Measurements from ENCODE around the gene ARHGEF28. TPM values are rescaled to one million over a fixed set of nuclear protein-coding genes. Genes with fewer than 3 reads are reported as not detected.
A peak's percentile ranks its signal among the peaks of the same experiment; 100 is the strongest.

ARHGEF28 gene
- total RNA-seq, 2 donors from 2014 or later, result 0.05 TPM; not detected in 1

GRCh38 chr5:73799401-73799972 lies 173.5 kb downstream of the ARHGEF28 start:
- H3K27ac Mint-ChIP-seq, result no peak overlapping the region
- H3K9me3 Mint-ChIP-seq, result no peaks in the 10 kb centered on the region
- H3K36me3 Mint-ChIP-seq, result no peaks in the 10 kb centered on the region
- DNase-seq (ENCODE audit: low spot score in 2 of 2), result no peak
- ATAC-seq, result peak; percentile 47 to 85

- Mint-ChIP-seq H3K27ac (no peak overlapping the region), H3K36me3 (no peaks in the 10 kb centered on the region), H3K9me3 (no peaks in the 10 kb centered on the region)
- no peak for DNase-seq (ENCODE audit: low spot score in 2 of 2)
- ATAC-seq, result no peak
Observed at GRCh38 chr5:73801686-73802085, 175.7 kb downstream of the ARHGEF28 start.

DNA sequence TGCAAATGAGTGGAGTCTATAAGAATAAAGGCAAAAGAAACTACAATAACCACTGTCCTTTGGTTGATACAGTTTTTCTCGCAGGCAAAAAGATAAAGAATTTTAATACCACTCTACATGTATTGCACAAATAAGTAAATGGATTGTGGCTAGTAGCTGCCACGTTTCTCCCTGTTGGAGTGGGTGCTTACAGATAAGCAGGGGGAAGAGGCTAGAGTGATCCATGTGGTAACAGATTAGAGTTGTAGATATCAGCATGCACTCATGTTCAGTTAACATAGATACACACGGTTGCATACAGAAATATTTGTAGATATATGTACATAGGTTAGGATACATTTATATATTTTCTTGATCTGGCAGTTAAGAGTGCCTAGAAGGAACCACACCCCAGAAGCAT lies 179.5 kb downstream of the ARHGEF28 start:
- ATAC-seq (no peak), DNase-seq (ENCODE audit: low spot score in 2 of 2) (no peak)
- Mint-ChIP-seq H3K36me3 (no peaks in the 10 kb centered on the region), H3K27ac (no peak overlapping the region), H3K9me3 (no peaks in the 10 kb centered on the region)

DNA sequence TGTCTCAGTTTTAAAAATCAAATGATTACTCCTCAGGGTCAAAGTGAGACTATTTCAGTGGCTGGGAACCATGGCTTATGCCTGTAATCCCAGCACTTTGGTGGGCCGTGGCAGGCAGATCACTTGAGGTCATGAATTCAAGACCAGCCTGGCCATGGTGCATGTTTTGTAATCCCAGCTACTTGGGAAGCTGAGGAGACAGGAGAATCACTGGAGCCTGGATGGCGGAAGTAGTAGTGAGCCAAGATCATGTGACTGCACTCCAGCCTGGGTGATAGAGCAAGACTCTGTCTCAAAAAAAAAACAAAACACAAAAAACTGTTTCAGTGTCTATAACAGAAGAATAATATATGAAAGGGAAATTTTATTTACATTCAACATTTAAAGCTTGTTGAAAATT lies 182.9 kb downstream of the ARHGEF28 start:
- no peaks in the 10 kb centered on the region for H3K36me3 Mint-ChIP-seq
- ATAC-seq, result no peak
- DNase-seq (ENCODE audit: low spot score in 2 of 2), result no peak
- H3K9me3 Mint-ChIP-seq, result no peaks in the 10 kb centered on the region
- H3K27ac Mint-ChIP-seq, result no peak overlapping the region

- no peak for DNase-seq (ENCODE audit: low spot score in 2 of 2)
- no peaks in the 10 kb centered on the region for H3K36me3 Mint-ChIP-seq
- no peaks in the 10 kb centered on the region for H3K9me3 Mint-ChIP-seq
- H3K27ac Mint-ChIP-seq, result no peak overlapping the region
- no peak for ATAC-seq
Observed at GRCh38 chr5:73810429-73810828, 184.4 kb downstream of the ARHGEF28 start.

DNA sequence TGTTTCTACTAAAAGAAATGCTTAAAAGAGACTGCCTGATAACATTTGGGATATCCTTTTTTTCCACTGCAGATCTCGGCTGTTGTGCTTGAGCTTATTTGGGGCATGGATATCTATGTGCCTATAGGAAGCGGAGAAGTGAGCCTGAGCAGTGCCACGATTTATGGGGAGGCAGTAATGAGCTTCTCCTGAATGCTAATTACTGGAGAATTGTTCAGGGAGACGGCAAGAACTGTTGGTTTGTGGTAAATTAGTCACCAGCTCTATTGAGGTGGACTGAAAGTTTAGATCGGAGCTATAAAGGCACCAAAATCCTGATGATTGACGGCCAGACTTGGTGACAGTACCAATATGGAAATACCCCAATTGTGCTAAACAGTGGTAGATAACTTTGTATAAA lies 186.5 kb downstream of the ARHGEF28 start:
- Mint-ChIP-seq H3K9me3 (no peaks in the 10 kb centered on the region), H3K36me3 (no peaks in the 10 kb centered on the region), H3K27ac (no peak overlapping the region)
- ATAC-seq, result no peak
- DNase-seq (ENCODE audit: low spot score in 2 of 2), result no peak

DNA sequence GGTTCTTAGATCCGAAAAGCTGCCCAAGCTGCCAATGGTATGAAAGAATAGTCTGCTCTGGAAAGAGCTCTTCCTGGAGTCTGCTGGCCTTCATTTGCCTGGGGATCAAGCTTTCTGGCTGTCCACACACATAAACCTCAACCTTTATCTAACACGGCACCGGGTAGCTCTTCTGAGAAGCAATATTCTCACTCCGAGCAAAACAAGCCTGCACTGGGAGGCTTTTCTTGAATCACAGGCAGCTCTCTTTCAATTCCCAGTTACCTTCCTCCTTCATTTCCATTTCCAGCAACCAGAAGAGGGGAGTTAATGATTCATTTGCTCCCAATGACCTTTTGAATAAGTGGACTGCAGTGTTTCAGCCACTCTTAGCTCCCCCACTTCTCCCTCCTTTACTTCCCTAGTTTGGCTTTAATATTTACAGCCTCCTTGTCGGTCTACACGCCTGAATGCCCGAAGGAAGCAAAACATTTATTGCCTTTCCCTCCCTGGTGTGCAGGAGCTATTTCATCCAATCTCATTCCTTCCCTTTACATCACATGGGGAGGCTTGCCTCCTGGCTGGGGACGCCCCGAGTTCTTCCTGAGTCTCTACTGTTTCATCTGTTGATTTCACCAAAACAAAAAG lies 187.1 kb downstream of the ARHGEF28 start:
- DNase-seq (ENCODE audit: low spot score in 2 of 2) (no peak), ATAC-seq (no peak)
- Mint-ChIP-seq H3K27ac (no peak overlapping the region), H3K36me3 (no peaks in the 10 kb centered on the region), H3K9me3 (no peaks in the 10 kb centered on the region)

- no peak for DNase-seq (ENCODE audit: low spot score in 2 of 2)
- Mint-ChIP-seq H3K27ac (no peak overlapping the region), H3K9me3 (no peaks in the 10 kb centered on the region), H3K36me3 (no peaks in the 10 kb centered on the region)
- ATAC-seq, result no peak
Observed at GRCh38 chr5:73814233-73814846, 188.3 kb downstream of the ARHGEF28 start.

DNA sequence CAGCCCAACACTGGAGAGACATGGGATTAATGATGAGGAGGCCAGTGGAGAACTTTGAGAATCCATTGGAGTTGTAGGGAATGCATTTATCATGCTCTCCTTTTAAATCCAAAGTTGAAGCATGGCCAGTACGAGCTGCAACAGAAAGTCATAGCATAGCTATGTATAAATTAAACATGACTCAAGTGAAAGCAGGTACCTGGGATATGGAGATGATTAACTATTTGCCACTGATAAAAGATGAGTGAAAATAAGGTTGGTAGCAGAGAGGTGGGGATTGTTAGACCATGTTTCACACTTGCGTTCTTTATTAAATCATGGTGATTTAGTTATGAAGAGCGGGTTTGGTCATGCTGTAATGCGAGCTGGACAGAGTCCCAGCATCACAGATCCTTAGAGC lies 189.6 kb downstream of the ARHGEF28 start:
- no peaks in the 10 kb centered on the region for H3K9me3 Mint-ChIP-seq
- no peak for DNase-seq (ENCODE audit: low spot score in 2 of 2)
- ATAC-seq, result no peak

DNA sequence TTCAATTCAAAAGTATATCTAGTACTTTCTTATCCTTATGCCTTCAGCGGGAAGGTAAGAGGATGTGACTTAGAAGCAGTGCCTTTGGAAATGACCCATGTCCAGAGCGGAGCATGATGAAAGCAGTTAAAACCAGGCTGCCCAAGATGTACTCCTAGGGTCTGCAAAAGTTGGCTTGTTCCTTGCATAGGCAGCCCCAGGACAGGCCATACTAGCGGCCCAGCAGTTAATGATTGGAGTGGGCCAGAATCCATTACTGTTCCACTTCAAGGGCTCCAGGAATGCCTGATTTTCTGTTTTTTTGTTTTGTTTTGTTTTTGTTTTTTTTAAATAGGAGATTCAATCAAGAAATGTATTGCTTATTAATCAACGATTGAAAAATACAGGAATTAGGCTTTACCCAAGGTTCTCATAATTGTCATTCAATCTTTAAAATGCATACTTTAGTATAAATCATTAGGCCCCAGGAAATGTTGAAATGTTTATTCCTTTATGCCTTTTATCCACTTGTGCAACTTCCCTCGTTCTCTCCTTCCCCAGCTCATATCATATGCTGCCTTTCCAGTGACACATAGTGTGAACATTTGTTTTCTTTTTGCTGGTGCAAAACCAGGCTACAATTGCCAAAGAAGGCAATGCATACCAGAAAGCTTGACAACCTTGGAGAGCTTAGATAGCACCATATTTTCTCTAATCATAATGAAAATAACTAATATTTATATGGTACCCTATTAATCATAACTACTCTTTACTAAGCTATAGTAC lies 190.8 kb downstream of the ARHGEF28 start:
- Mint-ChIP-seq H3K9me3 (no peaks in the 10 kb centered on the region), H3K27ac (no peak overlapping the region)
- ATAC-seq, result no peak

More for the DNA sequence above, 189.6 kb downstream of the ARHGEF28 start:
- Mint-ChIP-seq H3K36me3 (no peaks in the 10 kb centered on the region), H3K27ac (no peak overlapping the region)

DNA sequence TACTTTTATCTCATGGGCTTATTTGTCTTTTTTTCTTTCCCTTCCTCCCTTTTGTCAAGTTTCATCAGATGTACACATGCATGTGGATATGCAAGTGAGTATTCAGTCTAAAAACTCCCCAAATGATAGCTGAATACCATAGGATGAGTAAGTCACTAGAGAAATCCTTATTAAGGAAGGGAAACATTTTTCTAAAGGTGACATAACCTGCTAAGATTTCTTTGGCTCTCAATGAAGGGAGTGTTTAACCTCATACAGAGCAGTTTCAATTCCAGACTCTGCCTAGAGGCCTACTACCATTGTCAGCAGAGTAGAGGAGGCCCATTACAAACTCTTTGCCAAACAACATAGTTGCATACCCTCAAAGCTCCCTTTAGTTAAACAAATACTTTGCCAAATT lies 192.4 kb downstream of the ARHGEF28 start:
- ATAC-seq (no peak), DNase-seq (ENCODE audit: low spot score in 2 of 2) (no peak)
- H3K9me3 Mint-ChIP-seq, result no peaks in the 10 kb centered on the region
- H3K27ac Mint-ChIP-seq, result no peak overlapping the region
- no peaks in the 10 kb centered on the region for H3K36me3 Mint-ChIP-seq

More for the DNA sequence above, 190.8 kb downstream of the ARHGEF28 start:
- DNase-seq (ENCODE audit: low spot score in 2 of 2), result no peak
- H3K36me3 Mint-ChIP-seq, result no peaks in the 10 kb centered on the region

DNA sequence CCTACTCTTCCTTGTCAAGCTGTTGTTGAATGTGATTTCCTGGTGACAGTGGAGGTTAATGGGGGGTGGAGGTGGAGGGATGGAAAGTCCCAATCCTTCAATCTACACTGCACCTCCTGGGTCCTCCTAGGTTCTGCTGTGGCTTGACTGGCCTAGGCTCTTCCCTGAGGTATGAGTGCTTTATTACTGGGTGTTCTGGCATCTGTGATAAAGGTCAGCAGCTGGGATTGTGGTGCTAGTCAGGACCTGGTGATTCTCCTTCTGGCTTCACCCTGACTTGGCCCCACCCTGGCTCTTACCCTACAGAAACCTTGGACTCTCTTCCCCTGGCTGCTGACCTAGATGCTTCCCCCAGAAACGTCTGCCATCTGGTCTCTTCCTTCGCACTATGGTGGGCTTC lies 194.3 kb downstream of the ARHGEF28 start:
- Mint-ChIP-seq H3K9me3 (no peaks in the 10 kb centered on the region), H3K27ac (no peak overlapping the region), H3K36me3 (no peaks in the 10 kb centered on the region)
- no peak for DNase-seq (ENCODE audit: low spot score in 2 of 2)
- no peak for ATAC-seq

GRCh38 chr5:73821003-73821402 lies 195.0 kb downstream of the ARHGEF28 start:
- H3K9me3 Mint-ChIP-seq, result no peaks in the 10 kb centered on the region

GRCh38 chr5:73822278-73822988 lies 196.4 kb downstream of the ARHGEF28 start:
- H3K36me3 Mint-ChIP-seq, result no peaks in the 10 kb centered on the region
- no peak overlapping the region for H3K27ac Mint-ChIP-seq
- DNase-seq (ENCODE audit: low spot score in 2 of 2) (no peak), ATAC-seq (no peak)
- no peaks in the 10 kb centered on the region for H3K9me3 Mint-ChIP-seq

More at GRCh38 chr5:73821003-73821402, 195.0 kb downstream of the ARHGEF28 start:
- Mint-ChIP-seq H3K27ac (no peak overlapping the region), H3K36me3 (no peaks in the 10 kb centered on the region)
- DNase-seq (ENCODE audit: low spot score in 2 of 2) (no peak), ATAC-seq (no peak)

DNA sequence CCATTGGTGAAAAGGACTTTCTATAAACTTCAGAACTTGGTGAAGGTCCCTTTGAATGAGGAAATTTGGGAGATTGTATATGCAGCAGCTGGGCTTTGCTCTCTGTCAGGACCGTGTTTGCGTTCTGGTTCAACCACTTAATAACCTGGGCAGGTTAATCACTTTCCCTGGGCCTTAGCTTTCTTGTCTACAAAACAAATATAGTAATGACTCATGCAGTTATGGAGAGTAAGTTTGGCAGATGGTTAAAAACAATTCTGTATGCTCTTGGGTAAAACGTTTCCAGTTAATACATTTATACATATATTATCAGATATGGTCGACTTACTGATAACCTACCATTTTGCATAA lies 197.0 kb downstream of the ARHGEF28 start:
- ATAC-seq, result no peak
- no peaks in the 10 kb centered on the region for H3K9me3 Mint-ChIP-seq
- no peak overlapping the region for H3K27ac Mint-ChIP-seq
- DNase-seq (ENCODE audit: low spot score in 2 of 2), result no peak
- H3K36me3 Mint-ChIP-seq, result no peaks in the 10 kb centered on the region

- Mint-ChIP-seq H3K36me3 (no peaks in the 10 kb centered on the region), H3K9me3 (no peaks in the 10 kb centered on the region), H3K27ac (no peak overlapping the region)
- DNase-seq (ENCODE audit: low spot score in 2 of 2) (no peak), ATAC-seq (no peak)
Observed at GRCh38 chr5:73823508-73823925, 197.5 kb downstream of the ARHGEF28 start.

GRCh38 chr5:73825199-73825598 lies 199.2 kb downstream of the ARHGEF28 start:
- ATAC-seq (no peak), DNase-seq (ENCODE audit: low spot score in 2 of 2) (no peak)
- Mint-ChIP-seq H3K36me3 (no peaks in the 10 kb centered on the region), H3K27ac (no peak overlapping the region), H3K9me3 (no peaks in the 10 kb centered on the region)
